Small intestine (tissue), 7 donors: ENCODE data around the gene JHY. TPM values are rescaled to one million over a fixed set of nuclear protein-coding genes. Genes with fewer than 3 reads are reported as not detected.

ENCODE experiments used
- DNase-seq, 2 donors: peaks; one replicate each; pipeline versions ENCODE4 v3.0.0 to v3.0.0-alpha.2; 2013
- FAIRE-seq: peaks from 2 replicates; lab custom pipeline; 2012; peaks lifted over from hg19 to GRCh38; lab: Jason Lieb, UNC
- H3K27ac ChIP-seq, 3 donors: one replicate each; pipeline ENCODE4 v1.5.1; 2013; ENCODE audit warnings: low read length in 2 of 3, mild to moderate bottlenecking in 2 of 3, control low read depth in 1 of 3, inconsistent platforms in 1 of 3, low read depth in 1 of 3, moderate library complexity in 1 of 3
- H3K27me3 ChIP-seq, 3 donors: one replicate each; pipeline ENCODE4 v1.6.1; 2013; ENCODE audit warnings: low read length in 3 of 3, inconsistent platforms in 1 of 3; ENCODE audit not compliant: control insufficient read depth in 3 of 3, insufficient read depth in 3 of 3
- H3K36me3 ChIP-seq, 3 donors: one replicate each; pipeline ENCODE4 v1.6.1; 2013; ENCODE audit warnings: low read length in 3 of 3, inconsistent platforms in 1 of 3, low read depth in 1 of 3, mild to moderate bottlenecking in 1 of 3, moderate library complexity in 1 of 3; ENCODE audit not compliant: control insufficient read depth in 3 of 3, insufficient read depth in 2 of 3
- H3K4me1 ChIP-seq, 3 donors: one replicate each; pipeline ENCODE4 v1.6.1; 2013; ENCODE audit warnings: low read length in 2 of 3, inconsistent platforms in 1 of 3, low read depth in 1 of 3, mild to moderate bottlenecking in 1 of 3, moderate library complexity in 1 of 3; ENCODE audit not compliant: control insufficient read depth in 3 of 3, insufficient read depth in 2 of 3
- H3K4me3 ChIP-seq, 3 donors: one replicate each; pipeline ENCODE4 v1.5.1; 2013; ENCODE audit warnings: low read length in 3 of 3, control low read depth in 1 of 3, inconsistent platforms in 1 of 3, low read depth in 1 of 3, mild to moderate bottlenecking in 1 of 3, moderate library complexity in 1 of 3
- H3K9me3 ChIP-seq, 2 donors: one replicate each; pipeline ENCODE4 v1.6.1; 2013; ENCODE audit warnings: low read depth in 1 of 2, low read length in 1 of 2; ENCODE audit not compliant: control insufficient read depth in 2 of 2, insufficient read depth in 1 of 2
- WGBS, 3 donors: extraction: QIAGEN DNeasy Blood & Tissue Kit; methylation state at CpG; one replicate each; pipeline ENCODE4 v1.1.7; 2013; 5-methylcytosine and 5-hydroxymethylcytosine counted together
- polyA plus RNA-seq, 4 donors: library from polyadenylated mRNA; stranded (reverse) in 3 of 4; unstranded in 1 of 4; fragments of 200-250 nt in 3 of 4; fragments of 120-200 nt in 1 of 4; gene quantifications; one replicate each; pipeline versions ENCODE4 v1.2.1 to v1.2.3, GENCODE V29; 2013
- donor health status: healthy with polysubstance abuse.
- donor health status: control.
- donor health status: control.
- donor health status: Bipolar disorder and iron deficiency.
- donor health status: healthy.

Gene JHY
- polyA plus RNA-seq, 4 donors = 1.3 to 7.2 (median 1.6) TPM

DNA sequence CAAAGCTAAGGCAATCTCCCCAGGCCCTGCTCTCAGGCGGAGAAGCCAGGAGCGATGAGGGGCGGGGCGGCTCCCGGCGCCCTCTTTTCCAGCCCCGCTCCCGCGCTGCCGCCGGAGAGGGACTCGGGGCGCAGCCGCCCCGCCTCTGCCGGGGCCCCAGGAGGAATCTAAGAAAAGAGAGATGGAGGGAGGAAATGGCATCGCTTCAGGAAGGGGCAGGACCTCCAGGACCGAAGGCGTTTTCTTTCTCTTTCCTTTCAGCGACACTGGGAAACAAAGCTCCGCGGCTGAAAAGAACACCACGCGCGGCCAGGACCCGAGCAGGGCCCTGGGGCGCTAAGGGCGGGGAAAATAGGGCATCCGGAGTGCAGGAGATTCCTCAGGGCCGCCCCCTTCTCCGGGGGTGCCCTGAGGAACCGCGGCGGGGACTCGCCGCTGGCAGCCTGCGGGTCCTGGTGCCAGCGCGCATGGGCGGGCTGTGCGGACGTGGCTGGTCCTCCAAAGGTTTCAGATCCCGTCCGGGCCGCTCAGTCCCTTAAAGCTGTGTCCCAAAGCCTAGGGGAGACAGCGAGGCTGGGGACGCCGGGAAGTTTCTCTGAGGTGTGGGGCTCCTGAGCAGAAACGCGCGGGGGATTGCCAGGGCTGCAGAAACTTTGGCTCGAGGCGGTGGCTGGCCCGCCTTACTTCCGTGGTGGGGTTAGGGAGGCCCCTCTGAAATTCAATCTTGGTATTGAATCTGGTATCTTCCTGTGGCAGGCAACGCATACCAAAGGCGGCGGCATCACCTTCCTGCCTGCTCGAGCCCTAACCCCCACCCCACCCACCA lies 101.8 kb downstream of the JHY start:
- WGBS, 3 donors = 0 to 5% (median 1%) methylated on average over 43 to 59 of the region's 59 CpGs

DNA sequence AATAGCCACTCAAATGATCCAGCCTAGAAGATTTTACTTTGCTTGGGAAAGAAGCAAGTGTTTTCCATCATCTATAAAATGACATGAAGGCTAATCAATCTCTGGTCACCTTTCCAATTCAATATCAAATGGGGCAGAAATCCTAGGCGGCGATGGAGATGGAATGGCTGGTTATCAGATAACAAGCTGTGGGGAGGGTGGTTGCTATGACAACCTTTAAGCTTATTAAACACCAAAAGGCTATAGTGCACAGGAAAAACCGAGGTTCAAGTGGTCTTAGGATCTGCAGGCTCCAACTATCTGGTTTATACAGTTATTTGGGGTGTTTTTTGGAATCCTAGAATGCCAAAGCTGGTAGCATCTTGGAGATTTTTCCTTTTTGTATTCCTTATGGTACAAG lies 113.0 kb downstream of the JHY start:
- DNase-seq (no peak), FAIRE-seq (no peak)
- H3K27me3 ChIP-seq = peaks cover 0 to 33% (median 6%) of the 10 kb centered on the region in 3 donors
- no peaks in the 10 kb centered on the region for H3K36me3 ChIP-seq
- 28 to 34% (median 30%) methylated on average over 3 of the region's 3 CpGs for WGBS, 3 donors
- no peak overlapping the region for H3K4me3 ChIP-seq
- no peaks in the 10 kb centered on the region for H3K9me3 ChIP-seq
- H3K27ac ChIP-seq = no peak overlapping the region
- H3K4me1 ChIP-seq = no peaks in the 10 kb centered on the region

More for the DNA sequence above, 101.8 kb downstream of the JHY start:
- DNase-seq (peak in 1 of 2 donors; percentile 48), FAIRE-seq (no peak)
- Histone ChIP-seq H3K36me3 (no peaks in the 10 kb centered on the region), H3K4me1 (peaks cover 0 to 4% (median 0%) of the 10 kb centered on the region in 3 donors), H3K27ac (no peak overlapping the region), H3K4me3 (peak overlapping the region; percentile 29 to 53 (median 42)), H3K9me3 (no peaks in the 10 kb centered on the region), H3K27me3 (peaks cover 14 to 68% (median 36%) of the 10 kb centered on the region in 3 donors)

DNA sequence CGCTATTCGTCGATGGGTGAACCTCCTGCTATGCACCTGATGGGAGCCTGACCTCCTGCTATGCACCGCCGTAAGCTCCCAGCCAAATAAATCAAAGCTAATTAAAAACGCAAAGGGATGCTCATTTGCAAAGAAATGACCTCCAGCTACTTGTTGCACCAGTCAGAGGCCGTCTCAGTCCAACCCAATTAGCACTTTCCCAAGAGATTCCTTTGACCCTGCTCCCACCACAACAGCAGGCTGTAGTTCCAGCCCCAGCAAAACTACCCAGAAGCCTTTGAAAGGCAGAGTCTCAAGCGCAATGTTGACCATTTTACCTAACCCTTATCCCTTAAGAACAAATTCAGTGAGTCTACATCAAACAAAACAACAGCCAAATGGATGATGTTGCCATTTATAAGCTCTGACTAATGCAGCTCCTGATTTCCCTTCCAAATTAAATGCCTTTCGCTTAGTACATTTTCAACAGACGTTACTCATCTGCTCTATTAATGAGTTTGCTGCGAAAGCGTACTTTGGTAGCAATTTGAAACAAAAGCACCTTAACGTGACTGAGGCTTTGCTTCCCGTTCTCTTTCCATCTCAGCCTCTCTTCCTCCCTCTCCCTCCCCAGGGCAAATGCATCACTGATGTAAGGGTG lies 116.3 kb downstream of the JHY start:
- H3K27ac ChIP-seq = no peak overlapping the region
- no peaks in the 10 kb centered on the region for H3K4me1 ChIP-seq
- FAIRE-seq (no peak), DNase-seq (no peak)
- 34 to 56% (median 51%) methylated on average over 14 of the region's 14 CpGs for WGBS, 3 donors
- H3K4me3 ChIP-seq = no peak overlapping the region
- no peaks in the 10 kb centered on the region for H3K36me3 ChIP-seq
- no peaks in the 10 kb centered on the region for H3K9me3 ChIP-seq
- peaks cover 0 to 28% (median 6%) of the 10 kb centered on the region in 3 donors for H3K27me3 ChIP-seq

DNA sequence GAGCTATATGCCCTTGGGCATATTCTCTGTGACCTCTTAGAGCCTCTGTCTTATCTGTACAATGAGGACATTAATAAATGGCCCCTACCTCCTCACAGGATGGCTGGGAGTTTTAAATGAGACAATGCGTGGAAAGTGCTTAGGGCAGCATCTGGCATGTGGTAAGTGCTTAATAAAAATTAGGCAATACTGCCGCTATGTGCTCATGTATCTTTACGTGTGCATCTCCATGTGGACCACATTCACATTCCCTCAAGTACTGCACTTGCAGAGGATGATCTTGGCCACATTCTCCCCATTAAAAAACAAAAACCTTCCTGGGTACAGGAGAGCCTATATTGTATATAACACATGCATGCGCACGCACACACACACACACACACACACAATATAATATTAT lies 118.2 kb downstream of the JHY start:
- 70 to 90% (median 87%) methylated on average over 5 of the region's 5 CpGs for WGBS, 3 donors
- Histone ChIP-seq H3K27ac (no peak overlapping the region), H3K27me3 (peaks cover 0 to 25% (median 5%) of the 10 kb centered on the region in 3 donors), H3K9me3 (no peaks in the 10 kb centered on the region), H3K4me1 (no peaks in the 10 kb centered on the region), H3K36me3 (no peaks in the 10 kb centered on the region), H3K4me3 (no peak overlapping the region)
- FAIRE-seq (no peak), DNase-seq (no peak)

DNA sequence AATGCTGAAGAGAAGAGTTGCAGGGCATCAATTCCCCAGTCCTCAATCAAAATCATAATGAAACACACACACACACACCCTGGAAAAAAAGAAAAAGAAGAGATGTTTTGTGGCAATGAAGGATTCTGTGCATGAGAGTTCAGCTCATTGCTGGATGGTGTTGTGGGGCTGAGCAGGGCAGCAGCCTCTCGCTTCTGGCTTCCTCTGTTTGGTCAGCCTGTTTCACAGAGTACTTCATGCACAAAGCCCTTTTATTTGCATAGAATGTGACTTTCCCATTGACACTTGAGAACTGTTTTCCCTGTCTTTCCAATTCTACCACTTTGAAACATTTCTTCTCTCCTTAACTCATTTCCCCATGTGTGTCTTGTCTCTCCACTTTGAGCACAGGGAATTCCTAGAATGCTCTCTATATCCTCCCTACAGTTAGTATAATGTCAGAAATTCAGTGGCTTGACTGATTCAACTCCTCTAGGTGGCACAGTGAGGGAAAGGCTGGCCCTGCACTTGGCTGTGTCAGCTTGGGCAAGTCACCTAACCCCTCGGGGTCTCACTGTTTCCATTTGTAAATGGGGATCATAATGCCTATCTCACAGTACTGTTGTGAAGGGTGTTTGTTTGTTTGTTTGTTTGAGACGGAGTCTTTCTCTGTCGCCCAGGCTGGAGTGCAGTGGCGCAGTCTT lies 124.4 kb downstream of the JHY start:
- H3K4me3 ChIP-seq = no peak overlapping the region
- 78 to 88% (median 82%) methylated on average over 5 of the region's 5 CpGs for WGBS, 3 donors
- no peaks in the 10 kb centered on the region for H3K36me3 ChIP-seq
- no peaks in the 10 kb centered on the region for H3K9me3 ChIP-seq
- no peak overlapping the region for H3K27ac ChIP-seq
- no peaks in the 10 kb centered on the region for H3K27me3 ChIP-seq
- FAIRE-seq (no peak), DNase-seq (no peak)
- H3K4me1 ChIP-seq = peaks cover 0 to 9% (median 2%) of the 10 kb centered on the region in 3 donors

Other genes with a start within 250 kb of the JHY start
- gene UBASH3B, start 227.0 kb upstream of the JHY start, polyA plus RNA-seq = 1 to 10 TPM in 2 of 4 donors, under 1 TPM in 2; 0.89 to 2.1 (median 1.0) TPM
- under 1 TPM in 3 of 4 donors, not detected in 1; 0.15 to 0.54 (median 0.31) TPM for gene CRTAM, start 44.3 kb upstream of the JHY start, polyA plus RNA-seq
- gene BSX, start 99.1 kb downstream of the JHY start, polyA plus RNA-seq = not detected
- gene HSPA8, start 179.4 kb downstream of the JHY start, polyA plus RNA-seq = 1,000 to 10,000 TPM in 1 of 4 donors, 100 to 1,000 TPM in 3; 389 to 1,201 (median 554) TPM